Stimulated activated CD8-positive, alpha-beta memory T cell treated with anti-CD3 and anti-CD28 coated beads, Interleukin-7, amount 100 ng/mL, for 1 hour (primary cell): ENCODE data around the gene SMAGP.
A peak's percentile ranks its signal among the peaks of the same experiment; 100 is the strongest.
"Not testable (repeated sequence)": the region's sequence is repeated elsewhere in the genome, so short reads cannot be mapped to it uniquely, and the experiment has no call there.

Experiments used
- DNase-seq, 2 donors: peaks; one replicate each; pipeline ENCODE4 v3.0.0-alpha.2; 2020; ENCODE audit warnings: low read depth in 2 of 2

The SMAGP gene

GRCh38 chr12:51225234-51225633, 45.0 kb downstream of the SMAGP start:
- DNase-seq = no peak

GRCh38 chr12:51224625-51225024, 45.6 kb downstream of the SMAGP start:
- no peak for DNase-seq

DNA sequence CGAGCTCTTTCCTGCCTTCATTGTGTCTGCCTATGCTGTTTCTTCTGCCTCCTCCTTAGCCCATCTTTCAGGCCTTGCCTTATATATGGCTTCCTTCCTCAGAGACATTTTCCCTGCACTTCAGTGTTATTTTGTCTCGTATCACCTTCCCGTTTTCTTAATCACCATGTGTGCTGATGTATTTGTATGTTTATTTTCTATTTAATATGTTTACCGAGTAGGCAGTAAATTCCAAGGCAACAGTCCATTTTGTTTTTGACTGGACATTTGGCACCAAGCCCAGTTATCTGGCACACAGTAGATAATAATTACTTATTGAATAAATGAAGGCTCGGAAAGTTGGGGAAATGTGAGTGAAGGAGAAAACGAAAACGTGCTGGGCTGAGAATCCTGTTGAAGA, 47.8 kb downstream of the SMAGP start:
- DNase-seq = no peak

GRCh38 chr12:51219857-51220256, 50.4 kb downstream of the SMAGP start:
- not testable (repeated sequence) for DNase-seq

DNA sequence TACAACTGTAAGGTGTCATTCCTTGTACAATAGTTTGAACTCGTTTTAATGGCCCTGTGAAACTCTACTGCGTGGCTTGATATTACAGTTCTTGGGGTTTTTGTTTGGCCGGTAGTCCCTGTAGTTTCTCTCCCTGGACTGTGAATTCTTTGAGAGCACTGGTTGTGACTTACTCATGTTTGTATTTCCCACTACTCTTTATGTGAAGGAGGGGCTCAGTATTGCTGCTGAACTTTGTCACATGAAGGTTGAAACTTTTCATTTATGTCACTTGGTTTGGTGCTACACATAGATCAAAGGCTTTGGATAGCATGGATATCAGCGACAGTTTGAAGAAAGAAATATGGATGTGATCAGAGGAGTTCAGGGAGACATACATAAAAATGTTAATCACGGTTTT, 50.9 kb downstream of the SMAGP start:
- no peak for DNase-seq

DNA sequence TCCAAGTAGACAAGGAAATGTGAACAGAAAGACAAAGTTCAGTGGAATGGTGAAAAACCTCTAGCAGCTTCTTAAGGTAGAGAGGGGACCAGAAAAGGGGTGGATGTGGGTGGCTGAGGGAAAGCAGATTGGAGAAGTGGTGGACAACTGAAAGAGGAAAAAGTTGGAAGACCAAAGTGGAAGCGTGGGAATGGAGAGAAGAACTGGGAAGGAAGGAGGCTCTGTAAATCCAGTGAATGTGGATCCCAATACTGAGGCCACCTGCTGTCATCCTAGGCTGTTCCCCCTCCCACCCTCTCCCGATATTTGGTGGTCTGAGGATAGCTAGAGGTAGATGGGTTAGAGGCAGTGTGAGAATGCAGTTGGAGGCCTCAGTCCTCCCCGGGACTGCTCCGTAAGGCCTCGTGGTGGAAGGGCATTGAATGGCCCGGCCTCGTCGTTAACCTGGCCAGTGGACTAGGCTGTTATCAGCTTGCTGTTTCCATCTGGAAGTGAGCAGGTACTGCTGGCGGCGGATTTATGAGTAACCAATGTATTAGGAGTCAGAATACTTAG, 51.5 kb downstream of the SMAGP start:
- DNase-seq = no peak

DNA sequence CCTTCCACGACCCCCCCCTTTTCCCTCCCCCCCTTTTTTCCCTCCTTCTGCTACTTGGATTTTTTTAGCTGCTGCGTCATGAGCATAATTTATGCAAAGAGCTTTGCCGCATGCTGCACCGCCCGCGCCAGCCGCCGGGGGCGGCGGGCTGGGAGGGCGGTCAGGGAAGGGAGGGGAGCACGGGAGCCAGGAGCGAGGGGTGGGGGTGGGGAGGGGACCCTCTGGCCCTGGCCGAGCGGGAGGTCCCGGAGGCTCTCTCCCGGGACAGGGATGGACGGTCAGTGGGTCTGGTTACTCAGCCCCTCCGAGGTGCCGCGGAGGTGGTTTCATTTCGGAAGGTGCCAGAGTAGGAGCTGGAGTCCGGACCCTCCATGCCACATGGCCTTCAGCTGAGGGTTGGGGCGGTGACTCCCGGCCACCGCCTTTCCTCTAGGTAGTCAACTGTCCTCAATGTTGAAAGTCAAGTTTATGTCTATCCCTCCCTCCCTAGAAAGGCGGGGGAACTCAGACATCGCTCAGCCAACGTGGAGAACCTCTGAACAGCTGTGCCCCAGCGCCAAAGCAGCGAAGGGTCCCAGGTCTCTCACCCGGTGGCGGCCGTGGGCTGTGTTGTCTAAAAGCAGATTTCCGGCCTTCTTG, 52.1 kb downstream of the SMAGP start, which contains the start of gene POU6F1:
Gene POU6F1, minus strand, starts transcription at position 95 of the 639 bp plus-strand sequence. CDS start 11,226 bp downstream, outside the sequence.
- peak in 1 of 2 donors; percentile 45 for DNase-seq

DNA sequence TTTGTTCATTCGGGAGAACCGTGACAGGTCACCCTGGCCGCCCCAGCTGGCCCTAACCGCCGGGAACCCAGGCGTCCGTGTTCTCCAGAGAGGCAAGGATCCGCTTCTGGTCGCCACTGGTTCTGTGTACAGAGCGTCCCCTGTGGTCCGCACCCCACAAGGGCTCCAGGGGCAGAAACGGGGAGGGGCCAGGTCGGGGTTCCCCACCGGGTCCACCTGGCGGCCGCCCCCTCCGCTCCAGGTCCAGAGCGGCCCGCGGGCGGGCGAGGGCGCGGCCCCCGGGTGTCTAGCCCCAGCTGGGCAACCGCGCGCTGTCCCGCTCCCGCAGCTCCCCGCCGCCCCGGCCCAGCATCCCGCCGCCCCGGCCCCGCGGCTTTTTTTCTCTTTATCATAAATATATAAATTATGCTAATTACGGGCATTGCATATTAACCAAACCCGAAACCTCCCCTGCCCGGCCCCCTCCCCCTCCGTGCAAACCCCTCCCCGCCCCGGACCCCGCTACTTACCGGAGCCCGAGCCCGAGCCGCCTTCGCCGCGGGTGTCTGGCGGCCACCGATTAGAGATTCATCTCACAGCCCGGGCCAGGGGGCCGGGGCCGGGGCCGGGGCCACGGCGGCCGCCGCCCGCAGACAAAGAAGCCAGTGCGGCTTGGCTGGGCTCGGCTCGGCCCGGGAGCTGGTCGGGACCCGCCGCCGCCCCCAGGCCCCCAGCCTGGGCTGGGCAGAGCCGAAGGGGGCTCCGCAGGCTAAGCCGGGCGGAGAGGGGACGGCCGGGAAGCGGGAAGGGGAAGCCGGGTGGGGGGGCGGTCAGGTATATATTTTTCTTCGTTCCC, 52.9 kb downstream of the SMAGP start:
- peak in 1 of 2 donors; percentile 17 for DNase-seq

GRCh38 chr12:51216642-51217041, 53.6 kb downstream of the SMAGP start:
- no peak for DNase-seq

GRCh38 chr12:51214895-51215294, 55.3 kb downstream of the SMAGP start:
- no peak for DNase-seq

DNA sequence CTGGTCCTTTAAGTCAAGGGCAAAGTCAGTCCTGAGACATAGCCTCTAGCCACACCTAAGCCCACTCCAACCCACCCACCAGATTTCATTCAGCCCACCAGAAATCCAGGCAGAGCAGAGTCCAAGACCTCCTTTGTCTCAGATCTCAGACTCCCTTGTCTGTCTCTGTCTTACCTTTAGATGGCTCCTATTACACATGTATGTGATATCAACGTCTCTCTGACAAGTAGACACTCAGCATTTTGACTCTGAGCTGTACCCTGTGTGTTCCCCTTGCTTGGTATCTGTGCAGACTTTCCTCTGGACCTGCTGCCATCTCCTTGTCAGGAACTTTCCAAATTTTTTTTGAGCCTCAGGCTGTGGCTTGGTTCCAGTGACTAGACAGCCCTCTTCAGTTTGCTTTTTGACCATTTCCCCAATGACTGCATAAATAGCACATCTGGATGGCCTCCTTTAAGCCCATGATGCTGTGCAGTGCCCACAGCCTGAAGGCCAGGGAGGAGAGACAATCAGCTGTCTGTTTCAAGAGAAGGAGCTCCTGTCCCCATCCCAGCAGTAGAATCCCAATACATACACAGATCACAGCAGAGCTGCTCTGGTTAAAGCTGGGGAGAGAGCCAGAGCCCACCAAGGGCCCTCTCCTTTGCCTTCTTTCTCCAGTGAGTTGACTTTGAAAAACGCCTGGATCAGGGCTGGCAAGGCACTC, 59.4 kb downstream of the SMAGP start:
- no peak for DNase-seq

DNA sequence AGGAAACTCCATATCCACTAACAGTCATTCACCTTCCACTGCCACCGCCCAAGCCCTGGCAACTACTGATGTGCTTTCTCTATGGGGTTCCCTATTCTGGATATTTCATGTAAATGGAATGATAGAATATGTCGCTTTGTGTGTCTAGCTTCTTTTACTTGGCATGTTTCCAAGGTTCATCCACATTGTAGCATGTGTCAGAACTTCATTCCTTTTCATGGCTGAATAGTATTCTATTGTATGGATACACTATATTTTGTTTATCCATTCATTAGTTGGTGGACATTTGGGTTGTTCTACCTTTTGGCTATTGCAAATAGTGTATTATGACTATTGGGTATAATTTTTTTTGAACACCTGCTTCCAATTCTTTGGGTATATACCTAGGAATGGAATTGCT, 61.0 kb downstream of the SMAGP start:
- no peak for DNase-seq

GRCh38 chr12:51208016-51208660, 62.1 kb downstream of the SMAGP start:
- no peak for DNase-seq

DNA sequence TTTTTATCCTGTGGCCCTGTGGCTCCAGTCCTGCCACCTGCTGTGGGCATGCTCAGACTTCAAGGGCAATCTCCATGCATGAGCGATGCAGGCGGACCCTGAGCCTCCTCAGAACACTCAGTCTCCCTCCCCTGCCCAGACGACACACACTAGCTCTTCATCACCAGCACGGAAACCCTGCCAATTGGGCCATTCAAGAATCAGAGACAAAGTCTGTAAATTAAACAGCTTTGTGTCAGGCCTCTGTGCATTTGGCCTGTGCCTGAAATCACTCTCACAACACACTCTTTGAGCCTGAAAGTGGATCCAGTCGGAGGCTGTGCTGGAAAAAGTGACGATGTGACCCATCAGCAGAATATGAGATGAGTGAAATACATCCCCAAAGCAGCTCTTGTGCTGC, 64.9 kb downstream of the SMAGP start:
- DNase-seq = no peak

DNA sequence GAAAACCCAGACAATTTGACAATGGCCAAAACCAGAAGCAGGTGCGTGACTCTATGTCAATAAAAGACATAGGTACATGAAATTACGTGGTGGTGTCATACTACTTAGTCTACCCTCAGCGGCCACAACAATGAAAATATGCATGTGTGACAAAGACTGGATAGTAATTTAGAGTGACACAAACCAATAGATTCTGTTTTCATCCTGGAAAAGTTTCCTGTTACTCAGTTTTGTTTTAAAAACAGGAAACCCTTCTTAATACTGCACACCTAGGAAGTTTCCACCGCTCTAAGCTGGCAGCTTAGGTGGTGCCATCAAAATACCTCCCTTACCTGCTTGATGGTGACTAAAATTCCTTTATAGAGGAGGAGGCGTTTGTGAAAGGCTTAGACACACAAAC, 67.5 kb downstream of the SMAGP start:
- DNase-seq = no peak

DNA sequence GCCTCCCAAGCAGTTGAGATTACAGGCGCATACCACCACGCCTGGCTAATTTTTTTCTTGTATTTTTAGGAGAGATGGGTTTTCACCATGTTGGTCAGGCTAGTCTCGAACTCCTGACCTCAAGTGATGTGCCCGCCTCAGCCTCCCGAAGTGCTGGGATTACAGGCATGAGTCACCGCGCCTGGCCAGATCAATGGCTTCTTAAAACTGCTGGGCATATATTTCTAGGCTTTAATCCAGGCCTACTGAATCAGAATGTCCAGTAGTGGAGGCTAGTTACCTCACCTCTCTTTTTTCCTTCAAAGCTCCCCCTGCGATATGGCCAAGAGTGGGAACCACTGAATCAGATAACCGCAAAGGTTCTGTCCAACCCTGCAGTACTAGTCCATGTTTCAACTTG, 69.4 kb downstream of the SMAGP start:
- DNase-seq = no peak

GRCh38 chr12:51200156-51200555, 70.1 kb downstream of the SMAGP start:
- no peak for DNase-seq

GRCh38 chr12:51199366-51199945, 70.8 kb downstream of the SMAGP start:
- no peak for DNase-seq

DNA sequence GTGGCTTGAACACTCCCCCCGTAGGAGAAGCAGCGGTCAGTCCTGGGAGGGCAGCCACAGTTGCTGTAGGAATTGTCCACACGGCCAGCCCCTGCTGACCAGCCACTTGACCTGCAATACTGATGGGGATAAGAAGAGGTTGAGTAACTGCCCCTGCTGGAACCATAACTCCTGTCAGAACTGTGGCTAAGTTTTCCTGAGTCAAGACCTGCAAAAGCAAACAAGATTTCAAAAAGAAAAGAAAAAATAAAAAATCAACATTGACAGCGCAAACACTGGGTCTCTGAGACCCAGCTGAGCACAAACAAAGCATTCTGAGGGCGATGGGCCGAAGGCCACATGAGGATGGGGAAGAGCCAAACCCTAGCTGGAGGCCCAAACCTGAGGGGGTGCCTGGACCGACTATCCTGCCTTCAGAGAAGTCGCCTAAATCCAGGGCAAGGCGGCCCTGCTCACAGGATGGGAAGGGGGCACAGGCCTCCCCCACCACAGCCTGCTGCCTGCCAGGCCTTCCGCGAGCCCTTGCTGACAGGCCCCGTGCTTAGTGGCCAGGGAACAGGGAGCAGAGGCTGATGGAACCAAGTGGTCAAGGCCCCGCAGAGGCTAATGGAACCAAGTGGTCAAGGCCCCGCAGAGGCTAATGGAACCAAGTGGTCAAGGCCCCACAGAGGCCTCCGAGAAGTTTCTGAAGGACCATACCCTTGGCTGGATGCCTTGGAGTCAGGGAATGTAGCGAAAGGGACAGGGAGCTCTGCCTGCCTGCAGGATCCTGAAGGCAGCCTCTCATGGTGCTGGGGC, 71.4 kb downstream of the SMAGP start:
- DNase-seq = no peak

DNA sequence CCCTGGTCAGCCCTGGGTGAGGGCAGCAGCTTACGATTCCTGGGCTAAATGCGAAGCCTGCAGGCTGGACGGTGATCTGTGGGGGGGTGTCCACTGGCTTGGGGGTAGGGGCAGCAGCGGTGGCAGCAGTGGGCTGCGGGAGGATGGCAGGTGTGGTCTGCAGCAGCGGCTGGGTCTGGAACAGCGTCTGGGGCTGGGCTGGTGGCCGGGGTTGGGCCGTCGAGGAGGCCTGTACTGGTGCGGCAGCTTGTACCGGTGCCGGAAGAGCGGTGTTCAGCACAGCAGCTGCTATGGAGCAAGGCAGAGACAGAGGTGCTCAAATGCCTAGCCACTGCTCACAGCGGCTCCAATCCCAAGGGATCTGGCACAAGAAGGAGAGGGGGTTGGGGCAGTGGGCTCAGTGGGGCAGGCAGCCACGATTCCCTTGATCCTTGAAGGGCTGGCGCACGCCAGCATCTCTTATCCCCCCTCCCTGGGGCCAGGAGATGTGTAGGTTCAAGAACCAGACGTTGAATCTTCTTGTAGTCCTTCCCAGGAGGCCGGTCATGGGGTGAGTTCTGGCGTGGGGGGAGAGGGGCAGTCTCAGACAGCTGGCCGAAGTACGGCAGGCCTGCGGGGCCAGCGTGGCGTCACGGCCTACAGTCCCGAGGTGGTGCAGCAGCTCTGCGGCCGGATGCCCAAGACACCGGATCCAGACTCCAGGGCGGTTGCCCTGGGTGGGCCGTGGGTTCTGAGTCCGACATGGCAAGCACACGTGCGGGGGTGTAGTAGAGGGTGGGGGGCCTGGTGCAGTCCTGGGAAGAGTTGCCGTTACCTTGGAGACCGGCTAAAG, 72.3 kb downstream of the SMAGP start:
- no peak for DNase-seq
